GM21390 (cell line): ENCODE data around the gene TRIM63.

Experiments used
- ATAC-seq: cut with Tn5 transposase; IDR thresholded peaks from one replicate; pipeline ENCODE4 v1.9.1; 2021; ENCODE audit not compliant: unreplicated experiment

Gene TRIM63

GRCh38 chr1:26089125-26089524 lies 21.7 kb upstream of the TRIM63 start:
- no peak for ATAC-seq

GRCh38 chr1:26084844-26085243 lies 17.4 kb upstream of the TRIM63 start:
- no peak for ATAC-seq

- ATAC-seq, result no peak
These were observed 16.7 kb upstream of the TRIM63 start for GRCh38 chr1:26084091-26084561.

GRCh38 chr1:26083208-26083607 lies 15.8 kb upstream of the TRIM63 start:
- no peak for ATAC-seq

GRCh38 chr1:26082020-26082350 lies 14.6 kb upstream of the TRIM63 start:
- no peak for ATAC-seq

- ATAC-seq, result no peak
These were observed 14.0 kb upstream of the TRIM63 start for GRCh38 chr1:26081267-26082019.

GRCh38 chr1:26079960-26080814 lies 12.8 kb upstream of the TRIM63 start:
- ATAC-seq, result no peak

GRCh38 chr1:26079178-26079563 lies 11.7 kb upstream of the TRIM63 start:
- ATAC-seq, result no peak

- no peak for ATAC-seq
These were observed 11.1 kb upstream of the TRIM63 start for GRCh38 chr1:26078286-26079177.

- no peak for ATAC-seq
These were observed 10.1 kb upstream of the TRIM63 start for GRCh38 chr1:26077524-26077923.

- ATAC-seq, result no peak
These were observed 8.2 kb upstream of the TRIM63 start for GRCh38 chr1:26075421-26076144.

GRCh38 chr1:26072305-26072704 lies 4.9 kb upstream of the TRIM63 start:
- ATAC-seq, result no peak

GRCh38 chr1:26070963-26071342 lies 3.5 kb upstream of the TRIM63 start:
- ATAC-seq, result no peak

- ATAC-seq, result no peak
These were observed 3.0 kb upstream of the TRIM63 start for GRCh38 chr1:26070296-26070962.

- ATAC-seq, result no peak
These were observed 2.5 kb upstream of the TRIM63 start for GRCh38 chr1:26069941-26070295.

GRCh38 chr1:26066857-26067256 lies 573 bp downstream of the TRIM63 start:
- no peak for ATAC-seq

- ATAC-seq, result no peak
These were observed 1.3 kb downstream of the TRIM63 start for GRCh38 chr1:26066160-26066559.

GRCh38 chr1:26064553-26064952 lies 2.9 kb downstream of the TRIM63 start:
- no peak for ATAC-seq

GRCh38 chr1:26060832-26061574 lies 6.4 kb downstream of the TRIM63 start:
- ATAC-seq, result no peak

GRCh38 chr1:26059906-26060305 lies 7.5 kb downstream of the TRIM63 start:
- no peak for ATAC-seq
